Stimulated activated naive CD8-positive, alpha-beta T cell treated with anti-CD3 and anti-CD28 coated beads, Interleukin-15, amount 100 ng/mL, for 72 hours (primary cell): ENCODE results near the gene RNF126.
A peak's percentile ranks its signal among the peaks of the same experiment; 100 is the strongest.

Experiments
- ATAC-seq: fragments of 150-1000 bp; cut with Tn5 transposase; 2 replicates; pipeline ENCODE4 v1.10.0; 2021; ENCODE audit warnings: mild to moderate bottlenecking, moderate library complexity
- DNase-seq, 2 donors: peaks; one replicate each; pipeline ENCODE4 v3.0.0; 2021 to 2022
- H3K27ac Mint-ChIP-seq, 2 donors: one replicate each; pipeline ENCODE4 v1.8.0; 2022; ENCODE audit warnings: mild to moderate bottlenecking in 2 of 2, mixed read lengths in 2 of 2, moderate library complexity in 2 of 2
- H3K27me3 Mint-ChIP-seq: one replicate; pipeline ENCODE4 v1.8.0; 2022; ENCODE audit warnings: mixed read lengths
- H3K4me1 Mint-ChIP-seq: one replicate; pipeline ENCODE4 v1.8.0; 2022; ENCODE audit warnings: mild to moderate bottlenecking, mixed read lengths
- H3K4me3 Mint-ChIP-seq, 2 donors: one replicate each; pipeline ENCODE4 v1.8.0; 2022; ENCODE audit warnings: mild to moderate bottlenecking in 2 of 2, mixed read lengths in 2 of 2, moderate library complexity in 1 of 2
- H3K9me3 Mint-ChIP-seq, 2 donors: one replicate each; pipeline ENCODE4 v1.8.0; 2022; ENCODE audit warnings: mixed read lengths in 2 of 2

The RNF126 gene

GRCh38 chr19:620166-620862 lies 42.7 kb downstream of the RNF126 start:
- no peak for DNase-seq
- Mint-ChIP-seq H3K9me3 (no peaks in the 10 kb centered on the region), H3K27ac (no peak overlapping the region)

GRCh38 chr19:619286-620002 lies 43.6 kb downstream of the RNF126 start:
- no peak for ATAC-seq
- Mint-ChIP-seq H3K4me1 (no peaks in the 10 kb centered on the region), H3K9me3 (no peaks in the 10 kb centered on the region), H3K27me3 (no peaks in the 10 kb centered on the region), H3K27ac (no peak overlapping the region), H3K4me3 (no peak overlapping the region)
- DNase-seq, result no peak

More at GRCh38 chr19:620166-620862, 42.7 kb downstream of the RNF126 start:
- Mint-ChIP-seq H3K4me3 (no peak overlapping the region), H3K27me3 (no peaks in the 10 kb centered on the region), H3K4me1 (no peaks in the 10 kb centered on the region)
- no peak for ATAC-seq

GRCh38 chr19:618674-619285 lies 44.2 kb downstream of the RNF126 start:
- ATAC-seq, result no peak
- Mint-ChIP-seq H3K9me3 (no peaks in the 10 kb centered on the region), H3K27me3 (no peaks in the 10 kb centered on the region)

GRCh38 chr19:618247-618619 lies 44.8 kb downstream of the RNF126 start:
- Mint-ChIP-seq H3K27me3 (no peaks in the 10 kb centered on the region), H3K27ac (no peak overlapping the region), H3K4me1 (peaks cover under 1% of the 10 kb centered on the region), H3K9me3 (no peaks in the 10 kb centered on the region), H3K4me3 (no peak overlapping the region)
- DNase-seq (no peak), ATAC-seq (no peak)

More at GRCh38 chr19:618674-619285, 44.2 kb downstream of the RNF126 start:
- Mint-ChIP-seq H3K4me1 (no peaks in the 10 kb centered on the region), H3K4me3 (no peak overlapping the region), H3K27ac (no peak overlapping the region)
- DNase-seq, result no peak

- no peak for DNase-seq
- peaks cover 4% of the 10 kb centered on the region for H3K4me1 Mint-ChIP-seq
These were observed 45.3 kb downstream of the RNF126 start for GRCh38 chr19:617551-618246.

GRCh38 chr19:616747-617526 lies 46.1 kb downstream of the RNF126 start:
- ATAC-seq (no peak), DNase-seq (no peak)
- peaks cover 4% of the 10 kb centered on the region for H3K4me1 Mint-ChIP-seq
- no peak overlapping the region for H3K27ac Mint-ChIP-seq
- no peak overlapping the region for H3K4me3 Mint-ChIP-seq
- no peaks in the 10 kb centered on the region for H3K9me3 Mint-ChIP-seq
- H3K27me3 Mint-ChIP-seq, result no peaks in the 10 kb centered on the region

More at GRCh38 chr19:617551-618246, 45.3 kb downstream of the RNF126 start:
- Mint-ChIP-seq H3K27ac (no peak overlapping the region), H3K9me3 (no peaks in the 10 kb centered on the region), H3K4me3 (no peak overlapping the region), H3K27me3 (no peaks in the 10 kb centered on the region)
- ATAC-seq, result no peak

- ATAC-seq (no peak), DNase-seq (no peak)
- no peak overlapping the region for H3K27ac Mint-ChIP-seq
- no peaks in the 10 kb centered on the region for H3K27me3 Mint-ChIP-seq
- peaks cover 12% of the 10 kb centered on the region for H3K4me1 Mint-ChIP-seq
- no peak overlapping the region for H3K4me3 Mint-ChIP-seq
- H3K9me3 Mint-ChIP-seq, result no peaks in the 10 kb centered on the region
These were observed 46.8 kb downstream of the RNF126 start for GRCh38 chr19:616062-616700.

GRCh38 chr19:615619-616018 lies 47.4 kb downstream of the RNF126 start:
- Mint-ChIP-seq H3K4me1 (peaks cover 17% of the 10 kb centered on the region), H3K27ac (no peak overlapping the region), H3K9me3 (no peaks in the 10 kb centered on the region), H3K4me3 (no peak overlapping the region), H3K27me3 (no peaks in the 10 kb centered on the region)
- ATAC-seq, result no peak
- no peak for DNase-seq

GRCh38 chr19:613732-614567 lies 49.1 kb downstream of the RNF126 start:
- no peak overlapping the region for H3K4me3 Mint-ChIP-seq
- ATAC-seq (no peak), DNase-seq (no peak)
- H3K4me1 Mint-ChIP-seq, result peaks cover 23% of the 10 kb centered on the region
- no peaks in the 10 kb centered on the region for H3K27me3 Mint-ChIP-seq
- peak overlapping the region in 1 of 2 donors; percentile 54 for H3K27ac Mint-ChIP-seq
- H3K9me3 Mint-ChIP-seq, result no peaks in the 10 kb centered on the region

- H3K9me3 Mint-ChIP-seq, result no peaks in the 10 kb centered on the region
- DNase-seq (no peak), ATAC-seq (no peak)
- H3K4me1 Mint-ChIP-seq, result peaks cover 23% of the 10 kb centered on the region
- H3K27me3 Mint-ChIP-seq, result no peaks in the 10 kb centered on the region
- no peak overlapping the region for H3K27ac Mint-ChIP-seq
- H3K4me3 Mint-ChIP-seq, result peak overlapping the region in 1 of 2 donors; percentile 9
These were observed 50.1 kb downstream of the RNF126 start for GRCh38 chr19:612941-613340.

- peak; percentile 50 to 84 for DNase-seq
- Mint-ChIP-seq H3K4me1 (peaks cover 23% of the 10 kb centered on the region), H3K27me3 (no peaks in the 10 kb centered on the region), H3K4me3 (peak overlapping the region; percentile 83 to 88), H3K9me3 (no peaks in the 10 kb centered on the region), H3K27ac (peak overlapping the region; percentile 38 to 90)
- peak; percentile 85 for ATAC-seq
These were observed 51.5 kb downstream of the RNF126 start for GRCh38 chr19:611481-611868.

- no peaks in the 10 kb centered on the region for H3K27me3 Mint-ChIP-seq
- ATAC-seq (peak; percentile 56), DNase-seq (peak; percentile 58 to 62)
- peaks cover 23% of the 10 kb centered on the region for H3K4me1 Mint-ChIP-seq
- H3K9me3 Mint-ChIP-seq, result no peaks in the 10 kb centered on the region
- peak overlapping the region; percentile 90 for H3K27ac Mint-ChIP-seq
- H3K4me3 Mint-ChIP-seq, result peak overlapping the region; percentile 83 to 88
These were observed 52.1 kb downstream of the RNF126 start for GRCh38 chr19:610801-611480.

GRCh38 chr19:610071-610800 lies 52.8 kb downstream of the RNF126 start:
- H3K4me3 Mint-ChIP-seq, result peak overlapping the region; percentile 83 to 88

More at GRCh38 chr19:610071-610800, 52.8 kb downstream of the RNF126 start:
- Mint-ChIP-seq H3K9me3 (no peaks in the 10 kb centered on the region), H3K4me1 (peaks cover 23% of the 10 kb centered on the region), H3K27ac (peak overlapping the region in 1 of 2 donors; percentile 90), H3K27me3 (no peaks in the 10 kb centered on the region)
- ATAC-seq, result peak; percentile 42
- DNase-seq, result peak; percentile 51 to 52
